ES-I3 (cell line): ENCODE results near the gene DOCK6.

Source experiments
- H3K36me3 ChIP-seq: 2 replicates; pipeline ENCODE4 v1.6.1; 2013; ENCODE audit warnings: mild to moderate bottlenecking, low read length, control low read depth, moderate library complexity; ENCODE audit not compliant: insufficient read depth
- H3K4me1 ChIP-seq: 2 replicates; pipeline ENCODE4 v1.6.1; 2013; ENCODE audit warnings: mild to moderate bottlenecking, control low read depth, low read length; ENCODE audit not compliant: insufficient read depth
- H3K9ac ChIP-seq: 2 replicates; pipeline ENCODE4 v1.6.1; 2013; ENCODE audit warnings: low read depth, mild to moderate bottlenecking, low read length, moderate library complexity
- H3K9me3 ChIP-seq: 2 replicates; pipeline ENCODE4 v1.6.1; 2013; ENCODE audit warnings: mild to moderate bottlenecking, low read length, moderate library complexity; ENCODE audit not compliant: control insufficient read depth, insufficient read depth

DOCK6 gene

DNA sequence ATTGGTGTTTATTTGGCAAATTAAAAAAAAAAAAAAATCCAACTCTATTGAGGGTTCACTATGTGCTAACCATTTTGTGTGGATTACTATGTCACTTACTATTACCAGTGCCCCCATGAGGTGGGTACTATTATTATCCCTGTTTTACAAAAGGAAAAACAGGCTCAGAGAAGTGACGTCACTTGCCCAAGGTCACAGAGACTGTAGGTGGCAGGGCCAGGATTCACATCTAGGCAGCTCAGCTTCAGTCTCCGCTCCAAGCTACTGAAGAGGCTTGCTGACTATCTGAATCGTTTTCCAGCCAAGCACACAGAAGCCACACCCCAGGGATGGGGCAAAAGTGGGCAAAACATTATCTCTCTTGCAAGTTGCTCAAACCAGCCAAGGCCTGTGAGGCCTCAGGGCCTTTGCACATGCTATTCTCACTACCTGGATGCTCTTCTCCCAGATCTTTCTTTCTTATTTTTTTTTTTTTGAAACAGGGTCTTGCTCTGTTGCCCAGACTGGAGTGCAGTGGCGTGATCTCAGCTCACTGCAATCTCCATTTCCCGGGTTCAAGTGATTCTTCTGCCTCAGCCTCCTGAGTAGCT, 27.7 kb downstream of the DOCK6 start:
- H3K4me1 ChIP-seq, result no peaks in the 10 kb centered on the region
- peaks cover 3% of the 10 kb centered on the region; the same call in 1 of the 2 replicates for H3K36me3 ChIP-seq

DNA sequence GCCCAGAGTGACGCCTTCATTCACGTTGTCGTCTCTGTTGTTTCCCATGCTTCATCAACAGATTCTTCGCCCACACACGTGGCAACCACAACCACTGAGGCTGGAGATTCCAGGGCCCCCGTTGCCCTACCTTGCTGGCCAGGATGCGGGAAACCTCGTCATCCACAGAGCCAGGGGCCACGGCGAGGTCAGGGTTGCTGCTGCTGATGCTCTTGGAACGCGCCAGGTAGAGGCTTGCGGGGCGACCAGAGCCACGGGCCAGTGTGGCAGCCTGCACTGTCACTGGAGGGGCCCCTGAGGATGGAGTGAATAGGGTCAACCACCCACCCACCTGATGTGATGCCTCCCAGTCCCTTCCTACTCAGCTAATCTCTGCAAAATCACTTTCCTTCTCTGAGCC, 29.3 kb downstream of the DOCK6 start:
- Histone ChIP-seq H3K9ac (no peak overlapping the region), H3K4me1 (no peaks in the 10 kb centered on the region), H3K9me3 (no peaks in the 10 kb centered on the region), H3K36me3 (peaks cover 3% of the 10 kb centered on the region; the same call in 1 of the 2 replicates)

More for the DNA sequence above, 27.7 kb downstream of the DOCK6 start:
- H3K9ac ChIP-seq, result no peak overlapping the region
- H3K9me3 ChIP-seq, result no peaks in the 10 kb centered on the region

DNA sequence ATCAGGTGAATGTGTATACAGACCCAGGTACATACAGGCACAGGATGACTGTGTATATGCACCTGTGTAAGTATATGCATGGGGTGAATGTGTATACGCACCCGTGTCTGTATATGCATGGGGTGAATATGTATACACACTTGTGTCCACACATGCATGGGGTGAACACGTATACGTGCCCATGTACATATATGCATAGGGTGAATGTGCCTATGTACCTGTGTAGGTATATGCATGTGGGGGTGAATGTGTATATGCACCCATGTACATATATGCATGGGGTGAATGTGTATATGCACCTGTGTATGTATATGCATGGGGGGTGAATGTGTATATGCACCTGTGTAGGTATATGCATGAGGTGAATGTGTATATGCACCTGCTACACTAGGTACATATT, 29.8 kb downstream of the DOCK6 start:
- Histone ChIP-seq H3K9ac (no peak overlapping the region), H3K36me3 (peaks cover 3% of the 10 kb centered on the region; the same call in 1 of the 2 replicates), H3K9me3 (no peaks in the 10 kb centered on the region), H3K4me1 (peaks cover 3% of the 10 kb centered on the region; the same call in 1 of the 2 replicates)

DNA sequence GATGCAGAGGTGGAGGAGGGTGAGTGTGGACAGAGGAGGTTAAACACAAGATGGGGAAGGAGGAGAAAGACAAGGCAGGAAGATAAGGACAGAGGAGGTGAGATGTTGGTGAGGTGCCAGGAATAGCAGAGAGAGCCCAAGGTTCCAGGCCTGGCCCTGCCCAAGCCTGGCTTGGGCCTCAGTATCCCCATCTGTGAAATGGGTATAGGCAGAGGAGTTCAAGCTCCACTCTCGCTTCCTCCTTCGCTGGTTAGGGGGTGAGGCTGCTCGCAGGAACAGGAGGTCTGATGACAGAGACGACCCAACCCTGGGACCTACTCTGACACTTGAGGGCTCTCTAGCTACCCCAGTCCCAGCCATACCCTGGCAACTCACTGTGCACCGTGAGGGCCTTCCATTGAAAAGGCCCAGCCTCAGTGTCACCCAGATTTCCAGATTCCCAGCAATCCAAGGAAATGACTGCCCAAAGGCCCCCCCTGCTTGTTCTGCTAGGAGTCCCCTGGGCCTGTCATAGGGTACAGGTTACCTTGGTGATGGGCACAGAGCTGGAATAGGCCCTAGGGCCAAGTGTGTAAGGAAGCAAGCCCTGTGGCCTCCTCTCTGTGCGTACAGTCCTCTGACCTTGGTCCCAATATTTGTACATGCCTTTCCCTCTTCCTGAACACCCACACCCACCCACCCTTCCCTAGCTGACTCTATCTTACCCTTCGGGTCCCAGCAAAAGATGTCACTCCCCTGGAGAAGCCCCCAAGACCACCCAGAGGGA, 31.5 kb downstream of the DOCK6 start:
- Histone ChIP-seq H3K36me3 (peaks cover 7% of the 10 kb centered on the region), H3K9ac (no peak overlapping the region), H3K9me3 (no peaks in the 10 kb centered on the region), H3K4me1 (peaks cover 3% of the 10 kb centered on the region; the same call in 1 of the 2 replicates)

DNA sequence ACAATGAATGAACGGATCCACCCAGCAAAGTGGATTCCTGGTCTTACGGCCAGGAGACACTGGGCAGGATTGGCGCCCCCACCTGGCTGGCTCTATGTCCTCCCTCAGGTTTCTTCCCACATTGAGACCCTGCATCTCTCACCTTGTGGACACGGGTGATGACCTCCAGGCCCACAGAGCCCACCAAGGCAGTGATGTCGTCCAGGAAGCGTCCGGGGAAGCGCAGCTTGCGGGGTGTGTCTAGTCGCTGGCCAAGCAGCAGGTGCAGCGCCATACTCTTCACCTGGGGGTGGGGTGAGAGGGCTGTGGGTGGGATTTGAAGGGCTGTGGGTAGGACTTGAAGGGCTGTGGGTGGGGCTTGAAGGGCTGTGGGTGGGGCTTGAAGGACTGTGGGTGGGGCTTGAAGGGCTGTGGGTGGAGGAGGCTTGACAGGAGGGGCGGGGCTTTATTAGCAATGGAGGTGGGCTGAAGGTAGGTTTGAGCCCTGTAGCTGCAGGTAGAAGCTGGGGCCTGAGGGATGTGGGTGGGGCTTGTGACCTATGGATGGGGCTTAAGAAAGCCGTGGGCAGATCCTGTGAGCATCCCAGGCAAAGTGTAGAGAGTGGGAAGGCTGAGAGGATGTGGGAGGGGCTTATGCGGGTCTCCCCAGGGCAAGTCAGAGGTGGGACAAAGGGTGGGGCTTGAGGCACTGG, 35.0 kb downstream of the DOCK6 start:
- Histone ChIP-seq H3K9ac (no peak overlapping the region), H3K9me3 (no peaks in the 10 kb centered on the region), H3K4me1 (peaks cover 3% of the 10 kb centered on the region; the same call in 1 of the 2 replicates), H3K36me3 (peaks cover 9% of the 10 kb centered on the region)

DNA sequence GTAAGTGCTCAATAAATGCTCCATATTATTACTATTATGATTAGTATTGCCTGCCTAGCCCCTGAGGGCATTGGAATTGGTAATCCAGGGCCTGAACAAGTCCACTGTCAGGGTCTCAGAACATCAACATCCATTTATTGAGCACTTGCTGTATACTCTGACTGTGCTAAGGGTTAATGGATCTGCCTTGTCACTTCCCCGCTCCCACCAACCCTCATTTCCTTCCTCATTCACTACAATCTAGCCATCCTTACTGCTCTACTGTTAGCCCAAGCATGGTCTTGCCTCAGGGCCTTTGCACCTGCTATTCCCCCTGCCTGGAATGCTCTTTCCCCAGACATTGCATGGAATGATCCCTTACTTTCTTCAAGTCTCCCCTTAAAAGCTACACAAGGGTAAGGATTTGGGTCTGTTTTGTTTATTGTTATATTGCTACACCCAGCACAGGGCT, 35.6 kb downstream of the DOCK6 start:
- no peaks in the 10 kb centered on the region for H3K9me3 ChIP-seq
- H3K9ac ChIP-seq, result no peak overlapping the region
- peaks cover 15% of the 10 kb centered on the region for H3K36me3 ChIP-seq
- peaks cover 3% of the 10 kb centered on the region; the same call in 1 of the 2 replicates for H3K4me1 ChIP-seq

DNA sequence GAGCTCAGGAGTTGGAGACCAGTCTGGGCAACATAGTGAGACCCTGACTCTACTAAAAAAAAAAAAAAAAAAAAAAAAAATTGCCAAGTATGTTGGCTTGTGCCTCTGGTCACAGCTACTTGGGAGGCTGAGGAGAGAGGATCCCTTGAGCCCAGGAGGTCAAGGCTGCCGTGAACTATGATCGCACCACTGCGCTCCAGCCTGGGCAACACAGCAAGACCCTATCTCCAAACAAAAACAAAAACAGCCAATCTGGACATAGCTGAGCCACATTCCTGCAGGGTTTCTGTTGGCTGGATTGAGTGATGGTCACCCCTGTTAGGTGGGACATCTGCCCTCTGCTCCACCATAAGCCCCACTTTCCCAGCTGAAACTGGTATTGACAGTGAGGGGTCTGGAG, 36.5 kb downstream of the DOCK6 start:
- no peak overlapping the region for H3K9ac ChIP-seq

DNA sequence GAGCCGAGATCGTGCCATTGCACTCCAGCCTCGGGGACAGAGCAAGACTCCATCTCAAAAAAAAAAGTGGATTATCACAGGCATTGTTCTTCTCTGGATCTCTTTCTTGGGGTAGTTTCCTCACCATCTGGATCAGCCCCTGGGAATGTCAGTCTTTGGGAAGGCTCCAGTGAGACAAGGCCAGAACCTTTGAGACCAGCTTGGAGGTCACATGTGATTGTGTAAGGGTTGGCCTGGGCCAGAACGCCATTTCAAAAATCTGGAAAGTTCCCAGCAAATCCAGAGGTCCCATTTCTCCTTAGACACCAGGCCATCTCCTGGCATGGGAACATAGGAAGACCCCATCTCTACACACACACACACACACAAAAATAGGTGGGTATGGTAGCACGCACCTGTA, 37.2 kb downstream of the DOCK6 start:
- Histone ChIP-seq H3K36me3 (peaks cover 24% of the 10 kb centered on the region), H3K4me1 (peaks cover 3% of the 10 kb centered on the region; the same call in 1 of the 2 replicates), H3K9ac (no peak overlapping the region), H3K9me3 (peaks cover 6% of the 10 kb centered on the region)

More for the DNA sequence above, 36.5 kb downstream of the DOCK6 start:
- Histone ChIP-seq H3K36me3 (peaks cover 24% of the 10 kb centered on the region), H3K9me3 (peaks cover 6% of the 10 kb centered on the region), H3K4me1 (peaks cover 3% of the 10 kb centered on the region; the same call in 1 of the 2 replicates)

DNA sequence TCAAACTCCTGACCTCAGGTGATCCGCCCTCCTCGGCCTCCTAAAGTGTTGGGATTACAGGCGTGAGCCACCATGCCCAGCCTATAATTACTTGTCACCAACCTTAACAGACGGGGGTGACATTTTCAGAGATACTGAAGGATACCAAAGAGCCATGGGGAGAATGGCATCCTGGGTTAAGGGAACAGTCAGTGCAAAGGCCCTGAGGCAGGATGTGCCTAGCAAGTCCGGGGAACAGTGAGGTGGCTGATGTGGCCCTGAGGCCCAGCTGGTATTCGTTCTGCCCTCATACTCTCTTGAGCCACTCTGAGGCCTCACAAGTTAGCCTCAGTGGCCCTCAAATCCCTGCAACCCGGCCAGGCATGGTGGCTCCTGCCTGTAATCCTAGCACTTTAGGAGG, 37.9 kb downstream of the DOCK6 start:
- no peak overlapping the region for H3K9ac ChIP-seq

DNA sequence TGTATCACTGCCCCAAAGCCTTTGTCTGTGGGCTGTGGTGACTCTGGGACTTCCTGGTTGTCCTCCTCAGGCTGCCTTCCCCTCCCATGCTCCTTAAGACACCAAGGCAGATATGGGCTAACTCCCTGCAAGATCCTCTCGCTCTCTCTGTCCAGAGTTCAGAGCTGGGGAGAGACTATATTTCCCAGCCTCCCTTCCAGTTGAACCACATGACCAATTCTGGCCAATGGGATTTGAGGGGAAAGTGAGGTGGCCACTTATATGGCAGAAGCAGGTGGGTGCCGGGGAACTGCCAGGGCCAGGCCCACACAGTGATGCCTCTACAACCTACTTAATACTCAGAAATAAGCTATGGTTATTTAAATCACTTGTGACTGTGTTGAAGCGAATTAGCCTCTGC, 39.1 kb downstream of the DOCK6 start:
- peaks cover 6% of the 10 kb centered on the region for H3K9me3 ChIP-seq
- H3K4me1 ChIP-seq, result peaks cover 3% of the 10 kb centered on the region; the same call in 1 of the 2 replicates
- H3K9ac ChIP-seq, result no peak overlapping the region
- peaks cover 24% of the 10 kb centered on the region for H3K36me3 ChIP-seq

More for the DNA sequence above, 37.9 kb downstream of the DOCK6 start:
- Histone ChIP-seq H3K36me3 (peaks cover 24% of the 10 kb centered on the region), H3K4me1 (peaks cover 3% of the 10 kb centered on the region; the same call in 1 of the 2 replicates), H3K9me3 (peaks cover 6% of the 10 kb centered on the region)

DNA sequence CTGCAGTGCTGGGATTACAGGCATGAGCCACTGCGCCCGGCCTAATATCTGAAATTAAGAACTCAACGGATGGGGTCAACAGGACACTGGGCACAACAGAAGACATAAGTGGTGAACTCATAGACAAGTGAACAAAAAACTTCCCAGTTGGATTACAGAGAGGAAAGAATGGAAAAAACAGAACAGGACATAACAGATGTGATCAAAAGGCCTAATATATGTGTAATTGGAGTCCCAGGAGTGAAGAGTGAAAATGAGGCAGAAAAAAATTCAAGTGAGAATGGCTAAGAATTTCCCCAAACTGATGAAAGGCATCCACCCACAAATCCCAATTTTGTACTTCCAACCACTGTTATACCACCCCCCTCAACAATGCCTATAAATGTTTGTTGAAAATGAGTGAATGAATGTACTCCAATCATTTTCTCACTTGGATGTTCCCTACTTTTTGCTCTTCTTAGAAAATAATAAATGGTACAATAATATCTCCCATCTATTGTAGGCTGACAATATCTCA, 41.2 kb downstream of the DOCK6 start:
- Histone ChIP-seq H3K36me3 (peaks cover 28% of the 10 kb centered on the region), H3K9ac (no peak overlapping the region), H3K9me3 (peaks cover 6% of the 10 kb centered on the region), H3K4me1 (no peaks in the 10 kb centered on the region)

DNA sequence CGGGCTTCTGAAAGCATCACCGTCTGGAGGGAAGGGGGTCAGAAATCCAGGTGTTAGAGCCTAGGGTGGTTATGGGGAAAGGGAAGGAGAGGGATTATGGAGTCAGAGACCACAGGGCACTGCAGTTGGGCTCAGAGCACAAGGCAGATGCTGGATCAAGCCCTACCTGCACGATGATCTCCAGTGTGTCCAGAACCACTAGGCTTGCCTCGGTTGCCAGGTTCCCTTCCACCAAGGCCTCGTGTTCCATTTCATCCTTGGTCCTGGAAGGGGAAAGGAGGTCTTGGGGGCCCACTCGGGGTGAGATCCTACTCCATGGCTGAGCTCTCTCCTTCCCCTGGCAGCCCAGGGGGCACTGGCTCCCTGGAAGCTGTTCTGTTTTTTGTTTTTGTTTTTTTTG, 47.9 kb downstream of the DOCK6 start:
- Histone ChIP-seq H3K9me3 (no peaks in the 10 kb centered on the region), H3K36me3 (peaks cover 18% of the 10 kb centered on the region), H3K4me1 (no peaks in the 10 kb centered on the region), H3K9ac (no peak overlapping the region)

DNA sequence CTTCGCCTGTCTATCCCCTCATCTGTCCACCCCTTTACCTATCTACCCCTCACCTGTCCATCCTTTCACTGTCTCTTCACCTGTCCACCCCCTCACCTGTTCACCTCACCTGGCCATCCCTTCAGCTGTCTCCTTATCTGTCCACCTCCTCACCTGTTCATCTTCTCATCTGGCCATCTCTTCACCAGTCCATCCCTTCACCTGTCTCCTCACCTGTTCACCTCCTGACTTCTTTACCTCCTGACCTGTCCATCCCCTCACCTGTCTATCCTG, 51.7 kb downstream of the DOCK6 start:
- H3K9me3 ChIP-seq, result no peaks in the 10 kb centered on the region
- H3K9ac ChIP-seq, result no peak overlapping the region
- no peaks in the 10 kb centered on the region for H3K4me1 ChIP-seq
- H3K36me3 ChIP-seq, result peaks cover 13% of the 10 kb centered on the region

DNA sequence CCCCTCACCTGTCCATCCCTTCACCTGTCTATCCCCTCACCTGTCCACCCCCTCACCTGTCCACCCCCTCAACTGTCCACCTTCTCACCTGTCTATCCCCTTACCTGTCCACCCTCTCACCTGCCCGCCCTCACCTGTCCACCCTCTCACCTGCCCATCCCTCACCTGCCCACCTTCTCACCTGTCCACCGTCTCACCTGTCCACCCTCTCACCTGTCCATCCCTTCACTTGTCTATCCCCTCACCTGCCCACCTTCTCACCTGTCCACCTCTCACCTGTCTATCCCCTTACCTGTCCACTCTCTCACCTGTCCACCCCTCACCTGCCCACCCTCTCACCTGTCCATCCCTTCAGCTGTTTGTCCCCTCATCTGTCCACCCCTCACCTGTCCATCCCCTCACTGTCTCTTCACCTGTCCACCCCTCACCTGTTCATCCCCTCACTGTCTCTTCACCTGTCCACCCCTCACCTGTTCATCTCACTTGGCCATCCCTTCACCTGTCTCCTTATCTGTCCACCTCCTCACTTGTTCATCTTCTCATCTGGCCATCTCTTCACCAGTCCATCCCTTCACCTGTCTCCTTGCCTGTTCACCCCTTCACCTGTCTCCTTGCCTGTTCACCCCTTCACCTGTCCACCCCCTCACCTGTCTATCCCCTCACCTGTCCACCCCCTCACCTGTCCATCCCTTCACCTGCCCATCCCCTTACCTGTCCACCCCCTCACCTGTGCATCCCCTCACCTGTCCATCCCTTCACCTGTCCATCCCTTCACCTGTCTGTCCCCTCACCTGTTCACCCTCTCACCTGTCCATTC, 52.3 kb downstream of the DOCK6 start:
- Histone ChIP-seq H3K36me3 (peaks cover 9% of the 10 kb centered on the region; the same call in 1 of the 2 replicates), H3K4me1 (no peaks in the 10 kb centered on the region), H3K9ac (no peak overlapping the region), H3K9me3 (no peaks in the 10 kb centered on the region)
